Mesangial cell (primary cell): ENCODE results near the gene ZNF736. TPM values are rescaled to one million over a fixed set of nuclear protein-coding genes. Genes with fewer than 3 reads are reported as not detected.

Experiments used
- total RNA-seq: library from RNA; depleted of rRNA; stranded (reverse); fragments of >200 nt; gene quantifications from 2 replicates; pipeline ENCODE4 v1.2.3, GENCODE V29; 2015

ZNF736 gene
- 2.8 and 8.2 TPM in 2 replicates for total RNA-seq

GRCh38 chr7:64313740-64314491 lies at the start of gene ZNF736:
Gene ZNF736, plus strand, starts transcription at chr7:64313961. Its CDS starts 190 bp downstream, at chr7:64314151.

Other genes with a start within 250 kb of the ZNF736 start
- not detected in 2 replicates for gene ZNF735, start 106.8 kb upstream of the ZNF736 start, total RNA-seq
- not detected in 2 replicates for gene ZNF679, start 85.5 kb upstream of the ZNF736 start, total RNA-seq
- 2.2 and 4.7 TPM in 2 replicates for gene ZNF680, start 249.1 kb downstream of the ZNF736 start, total RNA-seq